GM12878 (cell line): ENCODE data around the gene IL36A. TPM values are rescaled to one million over a fixed set of nuclear protein-coding genes. Genes with fewer than 3 reads are reported as not detected.

Experiments used
- ATAC-seq: fragments of 200-7000 bp; cut with Tn5 transposase; 3 replicates; pipeline ENCODE4 v1.9.1; 2020; ENCODE audit warnings: mild to moderate bottlenecking, moderate library complexity
- BruUV-seq: library from RNA; stranded (reverse); fragments of 400-500 nt; replicated peaks from 2 replicates; lab custom pipeline; 2021; lab: Mats Ljungman, UMichigan
- CTCF ChIA-PET: fragments of 300-600 bp; sonication (Branson Sonifier 250); formaldehyde crosslinking; extraction: SDS; loops from one replicate; lab custom pipeline; 2021; ENCODE audit warnings: inconsistent platforms; lab: Yijun Ruan, JAX
- POLR2A ChIA-PET: fragments of 350-600 bp; formaldehyde crosslinking; extraction: SDS; loops from one replicate; lab custom pipeline; 2021; ENCODE audit warnings: inconsistent platforms; lab: Charles Lee
- RAD21 ChIA-PET: fragments of 300-600 bp; sonication (Branson Sonifier 250); formaldehyde crosslinking; loops from one replicate; lab custom pipeline; 2023; ENCODE audit warnings: antibody characterized with exemption; ENCODE audit not compliant: unreplicated experiment; lab: Charles Lee
- SMC1A ChIA-PET: fragments of 300-600 bp; sonication (Branson Sonifier 250); formaldehyde crosslinking; loops from one replicate; lab custom pipeline; 2023; ENCODE audit not compliant: unreplicated experiment, uncharacterized antibody; lab: Charles Lee
- DNase-seq: peaks from one replicate; pipeline ENCODE4 v3.0.0-alpha.2; 2011; ENCODE audit warnings: low read depth, low spot score
- FAIRE-seq: peaks from 3 replicates; lab custom pipeline; 2011; peaks lifted over from hg19 to GRCh38; lab: Jason Lieb, UNC
- H2AFZ ChIP-seq: 2 replicates; pipeline ENCODE4 v1.6.0; 2011; ENCODE audit warnings: low read depth, low read length, control low read depth; ENCODE audit not compliant: control insufficient read depth
- H3K27ac ChIP-seq: 2 replicates; pipeline ENCODE4 v1.5.1; 2011; ENCODE audit warnings: control low read depth; ENCODE audit not compliant: control insufficient read depth, insufficient read depth
- H3K27me3 ChIP-seq, 2 experiments: replicated peaks in 1 of 2; 2 replicates each; pipeline versions ENCODE4 v1.6.0 to v1.6.1; 2011; ENCODE audit warnings: low read length in 1 of 2; ENCODE audit not compliant: control insufficient read depth in 2 of 2, insufficient read depth in 2 of 2
- H3K36me3 ChIP-seq, 2 experiments: 2 replicates each; pipeline ENCODE4 v1.5.1; 2011; ENCODE audit warnings: low read length in 1 of 2; ENCODE audit not compliant: control insufficient read depth in 2 of 2, insufficient read depth in 2 of 2
- H3K4me1 ChIP-seq: 2 replicates; pipeline ENCODE4 v1.6.1; 2011; ENCODE audit warnings: mild to moderate bottlenecking, low read length, moderate library complexity, mixed read lengths; ENCODE audit not compliant: control insufficient read depth, insufficient read depth
- H3K4me2 ChIP-seq: 2 replicates; pipeline ENCODE4 v1.6.0; 2011; ENCODE audit warnings: control low read depth; ENCODE audit not compliant: control insufficient read depth, insufficient read depth
- H3K4me3 ChIP-seq: fragments of 200-600 bp; sonication (generic); 2 replicates; pipeline ENCODE4 v1.5.1; 2016
- H3K79me2 ChIP-seq: 2 replicates; pipeline ENCODE4 v1.6.0; 2011; ENCODE audit warnings: low read length; ENCODE audit not compliant: control insufficient read depth, insufficient read depth
- H3K9ac ChIP-seq: 2 replicates; pipeline ENCODE4 v1.8.0; 2011; ENCODE audit warnings: low read length, control low read depth, mixed read lengths; ENCODE audit not compliant: control insufficient read depth, insufficient read depth
- H3K9me3 ChIP-seq: replicated peaks from 3 replicates; pipeline ENCODE4 v1.5.1; 2011; ENCODE audit warnings: mild to moderate bottlenecking, low read length; ENCODE audit not compliant: control insufficient read depth, insufficient read depth
- H4K20me1 ChIP-seq: 2 replicates; pipeline ENCODE4 v1.6.0; 2011; ENCODE audit not compliant: control insufficient read depth, insufficient read depth
- EP300 ChIP-seq, 2 experiments: fragments of 150-350 bp in 1 of 2; IDR thresholded peaks; 2 replicates each; pipeline ENCODE4 v1.6.1; 2011 to 2012; ENCODE audit warnings: low read depth in 2 of 2, low read length in 2 of 2, borderline replicate concordance in 1 of 2, improper control_type of control experiment in 1 of 2, inconsistent platforms in 1 of 2; ENCODE audit not compliant: control insufficient read depth in 1 of 2
- JUND ChIP-seq: IDR thresholded peaks from 2 replicates; pipeline ENCODE4 v1.6.1; 2012; ENCODE audit warnings: low read depth, mild to moderate bottlenecking, low read length, improper control_type of control experiment, moderate library complexity
- RELA ChIP-seq: fragments of 450-650 bp; IDR thresholded peaks from 2 replicates; pipeline ENCODE4 v1.8.0; 2014; ENCODE audit warnings: borderline replicate concordance; ENCODE audit not compliant: partially characterized antibody
- STAT3 ChIP-seq: IDR thresholded peaks from 2 replicates; pipeline ENCODE4 v1.6.1; 2011; ENCODE audit warnings: low read depth, low read length, improper control_type of control experiment
- WGBS: methylation state at CpG from one replicate; pipeline ENCODE4 v1.1.6; 2016; ENCODE audit warnings: low lambda C conversion rate; ENCODE audit not compliant: insufficient replicate concordance, insufficient coverage; ENCODE audit errors: missing lambda C conversion rate; 5-methylcytosine and 5-hydroxymethylcytosine counted together
- in situ Hi-C: fragments of 300-500 bp; cut with MboI; formaldehyde crosslinking; loops from 9 replicates; pipeline ENCODE4 v1.14.3; 2018; ENCODE audit warnings: mixed read lengths
- intact Hi-C: fragments of 100-400 bp; cut with micrococcal nuclease; formaldehyde crosslinking; loops from one replicate; pipeline ENCODE4 v1.14.2; 2022; ENCODE audit not compliant: unreplicated experiment
- polyA plus RNA-seq, 11 experiments: library from polyadenylated mRNA; depleted of rRNA in 4 of 11; unstranded in 6 of 11; stranded (reverse) in 5 of 11; fragments of >200 nt; fragmentation: Nextera tagmentation in 4 of 11; fragmentation: Illumina TruSeq in 1 of 11; extraction: Ambion mirVana in 4 of 11; extraction: Trizol in 1 of 11; gene quantifications; 1 replicate in 1 of 11; 2 replicates in 10 of 11; pipeline versions ENCODE4 v1.2.1 to v1.2.3, GENCODE V29; 2011 to 2016; ENCODE audit warnings: inconsistent platforms in 2 of 11, missing spikeins in 2 of 11, low read depth in 1 of 11
- total RNA-seq, 4 experiments: library from RNA; depleted of rRNA in 3 of 4; stranded (reverse); fragments of >200 nt in 3 of 4; fragmentation: Illumina TruSeq in 1 of 4; extraction: Trizol in 1 of 4; gene quantifications; 2 replicates each; pipeline versions ENCODE4 v1.2.1 to v1.2.3, GENCODE V29; 2013 to 2021
- TF ChIP-seq, protein P1 (sequence below): fragments of 450-650 bp; formaldehyde crosslinking; IDR thresholded peaks from 2 replicates; pipeline ENCODE4 v1.4.0; 2022; ENCODE audit warnings: mild to moderate bottlenecking, moderate library complexity
- TF ChIP-seq, protein P2 (sequence below): fragments of 450-650 bp; IDR thresholded peaks from 2 replicates; pipeline ENCODE4 v1.6.1; 2016; ENCODE audit warnings: mild to moderate bottlenecking
- TF ChIP-seq, protein P3 (sequence below): IDR thresholded peaks from 2 replicates; pipeline ENCODE4 v1.6.1; 2011; ENCODE audit warnings: low read depth, mild to moderate bottlenecking, low read length, moderate library complexity, borderline replicate concordance; ENCODE audit errors: extremely low read depth

Gene IL36A
- total and polyA plus RNA-seq, 10 of the 15 experiments (the other 5 are each of a cell fraction or from before 2014, with no cell fraction given): not detected

DNA sequence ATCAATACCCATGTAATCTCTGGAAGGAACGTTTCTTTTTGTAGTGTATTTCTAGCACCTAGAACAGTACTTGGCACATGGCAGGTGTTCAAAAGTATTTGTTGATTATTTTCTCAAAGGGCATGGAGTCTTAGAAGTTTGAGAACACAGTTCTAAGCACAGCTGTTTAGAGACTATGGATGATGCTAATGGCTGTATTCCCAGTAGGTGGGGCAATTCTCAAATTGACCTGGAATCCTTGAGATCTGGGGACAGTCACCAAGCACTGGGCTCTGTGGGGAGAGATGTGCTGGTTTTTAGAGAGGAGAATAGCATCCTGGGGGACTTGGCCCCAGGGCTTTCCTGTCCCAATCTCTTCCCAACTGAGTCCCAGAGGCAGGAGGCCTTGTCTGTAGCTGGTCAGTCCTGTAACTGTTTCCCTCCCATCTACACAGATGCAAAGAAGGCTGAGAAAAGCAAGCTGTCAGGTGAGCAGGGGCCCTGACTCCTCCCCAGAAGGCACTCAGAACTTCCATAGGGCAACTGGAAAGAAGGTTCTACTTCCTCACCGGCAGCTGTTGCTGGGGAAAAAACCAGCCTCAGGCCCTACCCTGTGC lies 44.9 kb upstream of the IL36A start (continued):
- TF ChIP-seq, protein P1, sequence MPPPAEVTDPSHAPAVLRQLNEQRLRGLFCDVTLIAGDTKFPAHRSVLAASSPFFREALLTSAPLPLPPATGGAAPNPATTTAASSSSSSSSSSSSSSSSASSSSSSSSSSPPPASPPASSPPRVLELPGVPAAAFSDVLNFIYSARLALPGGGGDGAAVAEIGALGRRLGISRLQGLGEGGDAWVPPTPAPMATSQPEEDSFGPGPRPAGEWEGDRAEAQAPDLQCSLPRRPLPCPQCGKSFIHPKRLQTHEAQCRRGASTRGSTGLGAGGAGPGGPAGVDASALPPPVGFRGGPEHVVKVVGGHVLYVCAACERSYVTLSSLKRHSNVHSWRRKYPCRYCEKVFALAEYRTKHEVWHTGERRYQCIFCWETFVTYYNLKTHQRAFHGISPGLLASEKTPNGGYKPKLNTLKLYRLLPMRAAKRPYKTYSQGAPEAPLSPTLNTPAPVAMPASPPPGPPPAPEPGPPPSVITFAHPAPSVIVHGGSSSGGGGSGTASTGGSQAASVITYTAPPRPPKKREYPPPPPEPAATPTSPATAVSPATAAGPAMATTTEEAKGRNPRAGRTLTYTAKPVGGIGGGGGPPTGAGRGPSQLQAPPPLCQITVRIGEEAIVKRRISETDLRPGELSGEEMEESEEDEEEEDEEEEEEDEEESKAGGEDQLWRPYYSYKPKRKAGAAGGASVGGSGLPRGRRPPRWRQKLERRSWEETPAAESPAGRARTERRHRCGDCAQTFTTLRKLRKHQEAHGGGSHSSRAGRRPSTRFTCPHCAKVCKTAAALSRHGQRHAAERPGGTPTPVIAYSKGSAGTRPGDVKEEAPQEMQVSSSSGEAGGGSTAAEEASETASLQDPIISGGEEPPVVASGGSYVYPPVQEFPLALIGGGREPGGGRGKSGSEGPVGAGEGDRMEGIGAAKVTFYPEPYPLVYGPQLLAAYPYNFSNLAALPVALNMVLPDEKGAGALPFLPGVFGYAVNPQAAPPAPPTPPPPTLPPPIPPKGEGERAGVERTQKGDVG (CRISPR knock-in tag): no peak

DNA sequence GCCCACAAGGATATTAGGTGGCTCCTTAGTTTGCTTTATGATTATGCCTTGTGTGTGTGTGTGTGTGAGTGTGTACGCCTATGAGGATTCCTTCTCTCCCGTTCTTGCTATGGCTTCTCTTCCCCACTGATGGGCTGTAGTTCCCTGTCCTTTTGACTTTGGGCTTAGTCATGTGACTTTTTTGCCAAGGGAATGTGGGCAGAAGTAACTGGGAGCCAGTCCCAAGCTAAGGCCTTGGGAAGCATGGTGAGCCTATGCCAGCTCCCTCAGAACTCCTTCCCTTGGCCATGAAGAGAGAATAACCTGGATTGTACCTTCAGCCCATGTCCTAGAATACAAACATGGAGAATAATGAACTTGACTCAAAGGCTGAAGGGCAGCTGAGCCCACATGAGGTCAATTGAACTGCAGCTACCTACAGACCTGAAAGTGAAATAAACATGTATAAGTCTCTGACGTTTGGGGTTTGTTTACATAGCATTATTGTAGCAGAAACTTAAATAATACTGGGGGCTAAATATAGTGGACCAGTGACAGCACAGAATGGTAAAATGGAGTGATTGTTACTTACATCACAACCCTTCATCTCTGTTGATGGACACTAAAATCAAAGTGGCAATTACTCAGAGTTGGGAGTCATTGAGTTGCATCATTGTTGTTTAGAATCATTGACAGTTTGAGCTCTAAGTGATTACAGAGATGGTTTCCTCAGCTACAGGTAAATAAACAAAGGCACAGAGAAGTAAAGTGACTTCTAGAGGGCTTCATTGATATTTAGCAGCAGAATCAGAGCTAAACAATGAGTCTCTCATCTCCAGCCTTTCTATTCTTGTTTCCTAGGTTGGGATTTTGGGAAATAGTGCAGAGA lies 42.7 kb upstream of the IL36A start:
- Histone ChIP-seq H3K9ac (no peak overlapping the region), H3K9me3 (no peaks in the 10 kb centered on the region), H3K4me1 (no peaks in the 10 kb centered on the region), H3K4me3 (no peak overlapping the region), H3K79me2 (no peaks in the 10 kb centered on the region), H3K27ac (no peak overlapping the region), H2AFZ (no peak overlapping the region), H3K36me3 (no peaks in the 10 kb centered on the region), H3K27me3 (no peaks in the 10 kb centered on the region; a peak in 2 of 4 replicates), H4K20me1 (no peaks in the 10 kb centered on the region), H3K4me2 (no peak overlapping the region)
- no peak for TF ChIP-seq STAT3
- TF ChIP-seq, protein P2, sequence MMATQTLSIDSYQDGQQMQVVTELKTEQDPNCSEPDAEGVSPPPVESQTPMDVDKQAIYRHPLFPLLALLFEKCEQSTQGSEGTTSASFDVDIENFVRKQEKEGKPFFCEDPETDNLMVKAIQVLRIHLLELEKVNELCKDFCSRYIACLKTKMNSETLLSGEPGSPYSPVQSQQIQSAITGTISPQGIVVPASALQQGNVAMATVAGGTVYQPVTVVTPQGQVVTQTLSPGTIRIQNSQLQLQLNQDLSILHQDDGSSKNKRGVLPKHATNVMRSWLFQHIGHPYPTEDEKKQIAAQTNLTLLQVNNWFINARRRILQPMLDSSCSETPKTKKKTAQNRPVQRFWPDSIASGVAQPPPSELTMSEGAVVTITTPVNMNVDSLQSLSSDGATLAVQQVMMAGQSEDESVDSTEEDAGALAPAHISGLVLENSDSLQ: peak; percentile 22; the same call in 1 of the 2 replicates
- no peak for TF ChIP-seq EP300 (IDR thresholded peaks at IDR 0.05; ENCODE audit: borderline replicate concordance in 1 of 2, control insufficient read depth in 1 of 2, low read depth in 2 of 2, low read length in 2 of 2)
- TF ChIP-seq, protein P3, sequence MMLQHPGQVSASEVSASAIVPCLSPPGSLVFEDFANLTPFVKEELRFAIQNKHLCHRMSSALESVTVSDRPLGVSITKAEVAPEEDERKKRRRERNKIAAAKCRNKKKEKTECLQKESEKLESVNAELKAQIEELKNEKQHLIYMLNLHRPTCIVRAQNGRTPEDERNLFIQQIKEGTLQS: no peak
- no peak for TF ChIP-seq JUND
- no peak for TF ChIP-seq RELA
- intact Hi-C loops: no loop called here
- no TSS peak for BruUV-seq
- in situ Hi-C loops: no loop called here
- CTCF ChIA-PET: interaction anchor here (0.9 to 5.3 kb wide), 3 partner anchors 21 to 493 kb away, joined by 3 to 54 read pairs (median 4); no protein-coding TSS in a partner anchor
- ATAC-seq: no peak; the same call in 1 of the 3 replicates
- DNase-seq: no peak
- RAD21 ChIA-PET: no interaction called here
- 48% methylated on average over 3 of the region's 3 CpGs for WGBS
- POLR2A ChIA-PET: no interaction called here
- SMC1A ChIA-PET: interaction anchor here (2.0 kb wide), 1 partner anchor 21 kb away, joined by 6 read pairs; no protein-coding TSS in a partner anchor
- no peak for FAIRE-seq
